ENCODE measurements around the gene TMEM101. TPM values are rescaled to one million over a fixed set of nuclear protein-coding genes. Genes with fewer than 3 reads are reported as not detected.

Gene TMEM101
- total and polyA plus RNA-seq, 10 of the 15 experiments (the other 5 are each of a cell fraction or from before 2014, with no cell fraction given), result 18.4 to 72.5 (median 35.9) TPM

- TF ChIP-seq SP1 (IDR thresholded peaks at IDR 0.05; ENCODE audit: low read depth, low read length) (no peak), RFX5 (IDR thresholded peaks at IDR 0.05; ENCODE audit: low read depth, low read length) (no peak), JUNB (IDR thresholded peaks at IDR 0.05) (no peak), FOXM1 (IDR thresholded peaks at IDR 0.05; ENCODE audit: low read depth, low read length) (no peak), SIX5 (IDR thresholded peaks at IDR 0.05; ENCODE audit: low read depth, low read length, severe bottlenecking) (no peak), KAT2A (conservative IDR thresholded peaks at IDR 0.05; ENCODE audit: control insufficient read depth, low read depth, low read length) (no peak)
Observed at GRCh38 chr17:43992641-43993040, 22.1 kb downstream of the TMEM101 start (continued).

- no peaks in the 10 kb centered on the region for H4K20me1 ChIP-seq (ENCODE audit: control insufficient read depth, insufficient read depth)
- no peak for FAIRE-seq
- ChIA-PET SMC1A (ENCODE audit: uncharacterized antibody, unreplicated experiment) (no interaction called here), CTCF (no interaction called here), RAD21 (ENCODE audit: unreplicated experiment) (interaction anchor here (0.7 kb wide), 1 partner anchor 79 kb away, joined by 3 read pairs; no protein-coding TSS in a partner anchor), POLR2A (no interaction called here)
- BruUV-seq (replicated peaks), result no TSS peak
- intact Hi-C loops (cut with micrococcal nuclease; ENCODE audit: unreplicated experiment) (no loop called here), in situ Hi-C loops (cut with MboI) (no loop called here)
- H3K4me2 ChIP-seq (ENCODE audit: control insufficient read depth, insufficient read depth), result no peak overlapping the region
- DNase-seq (ENCODE audit: low read depth, low spot score), result no peak
- ATAC-seq, result no peak
- no peaks in the 10 kb centered on the region for H3K4me1 ChIP-seq (ENCODE audit: control insufficient read depth, insufficient read depth, low read length)
- H3K27me3 ChIP-seq (replicated peaks in 1 of 2; ENCODE audit: control insufficient read depth in 2 of 2, insufficient read depth in 2 of 2, low read length in 1 of 2), result peaks cover 0 to 12% of the 10 kb centered on the region in 2 experiments; a peak in 3 of 4 replicates
- WGBS (ENCODE audit: insufficient coverage, insufficient replicate concordance, low lambda C conversion rate, missing lambda C conversion rate), result 61% methylated on average over 9 of the region's 9 CpGs
- H3K79me2 ChIP-seq (ENCODE audit: control insufficient read depth, insufficient read depth, low read length), result no peaks in the 10 kb centered on the region
- H3K9me3 ChIP-seq (replicated peaks; ENCODE audit: control insufficient read depth, insufficient read depth, low read length), result no peaks in the 10 kb centered on the region
- H3K4me3 ChIP-seq, result no peak overlapping the region
- TF ChIP-seq SPI1 (IDR thresholded peaks at IDR 0.05; ENCODE audit: borderline replicate concordance, insufficient read depth, low read depth, low read length), result no peak
- TF ChIP-seq NR2F1 (conservative IDR thresholded peaks at IDR 0.05), result no peak
- TF ChIP-seq CTCF (IDR thresholded peaks at IDR 0.05 in 2 of 3, conservative IDR thresholded peaks at IDR 0.05 in 1 of 3; ENCODE audit: control insufficient read depth in 2 of 3, extremely low read depth in 1 of 3, insufficient read depth in 1 of 3, low read depth in 3 of 3, low read length in 3 of 3), result no peak
- no peak for TF ChIP-seq RUNX3 (IDR thresholded peaks at IDR 0.05; ENCODE audit: low read length)
- no peak for TF ChIP-seq POLR2AphosphoS2 (IDR thresholded peaks at IDR 0.05; ENCODE audit: low read depth, low read length)
- no peak for TF ChIP-seq SMARCA5 (IDR thresholded peaks at IDR 0.05)
- H3K9ac ChIP-seq (ENCODE audit: control insufficient read depth, insufficient read depth, low read length), result no peak overlapping the region
- no peaks in the 10 kb centered on the region for H3K36me3 ChIP-seq (ENCODE audit: control insufficient read depth in 2 of 2, insufficient read depth in 2 of 2, low read length in 1 of 2)
- H3K27ac ChIP-seq (ENCODE audit: control insufficient read depth, insufficient read depth), result no peak overlapping the region
- no peak overlapping the region for H2AFZ ChIP-seq (ENCODE audit: control insufficient read depth, low read depth, low read length)
Observed at GRCh38 chr17:43988301-43988700, 26.5 kb downstream of the TMEM101 start.
